ENCODE data around the gene RETN.
A peak's percentile ranks its signal among the peaks of the same experiment; 100 is the strongest.
"Not testable (repeated sequence)": the region's sequence is repeated elsewhere in the genome, so short reads cannot be mapped to it uniquely, and the experiment has no call there.

Gene RETN

GRCh38 chr19:7638802-7639465, 29.9 kb upstream of the RETN start:
- DNase-seq: no peak

GRCh38 chr19:7639863-7640348, 28.9 kb upstream of the RETN start:
- no peak for DNase-seq

GRCh38 chr19:7640803-7641202, 28.0 kb upstream of the RETN start:
- no peak for DNase-seq

GRCh38 chr19:7641290-7642276, 27.3 kb upstream of the RETN start:
- no peak for DNase-seq

GRCh38 chr19:7642295-7643030, 26.4 kb upstream of the RETN start:
- DNase-seq: no peak

GRCh38 chr19:7643031-7643415, 25.8 kb upstream of the RETN start:
- no peak for DNase-seq

GRCh38 chr19:7643629-7644549, 25.0 kb upstream of the RETN start:
- DNase-seq: not testable (repeated sequence)

- no peak for DNase-seq
Observed at GRCh38 chr19:7644550-7644877, 24.3 kb upstream of the RETN start.

GRCh38 chr19:7645163-7645562, 23.7 kb upstream of the RETN start:
- DNase-seq: no peak

GRCh38 chr19:7645656-7646425, 23.0 kb upstream of the RETN start:
- DNase-seq: no peak

GRCh38 chr19:7646426-7646700, 22.5 kb upstream of the RETN start:
- no peak for DNase-seq

- no peak for DNase-seq
Observed at GRCh38 chr19:7647156-7647555, 21.7 kb upstream of the RETN start.

GRCh38 chr19:7648265-7649014, 20.4 kb upstream of the RETN start:
- DNase-seq: no peak

- no peak for DNase-seq
Observed at GRCh38 chr19:7650148-7650547, 18.7 kb upstream of the RETN start.

- peak; percentile 97 for DNase-seq
Observed at GRCh38 chr19:7652061-7652641, 16.7 kb upstream of the RETN start.

- no peak for DNase-seq
Observed at GRCh38 chr19:7654401-7654800, 14.4 kb upstream of the RETN start.

- peak; percentile 71 for DNase-seq
Observed at GRCh38 chr19:7655581-7655980, 13.3 kb upstream of the RETN start.

- DNase-seq: peak; percentile 56
Observed at GRCh38 chr19:7657131-7657751, 11.6 kb upstream of the RETN start.

- DNase-seq: no peak
Observed at GRCh38 chr19:7658219-7658686, 10.6 kb upstream of the RETN start.
